H1 (cell line): ENCODE results near the gene COG3. TPM values are rescaled to one million over a fixed set of nuclear protein-coding genes. Genes with fewer than 3 reads are reported as not detected.

Source experiments
- CTCF ChIA-PET: fragments of 300-600 bp; sonication (Branson Sonifier 250); formaldehyde crosslinking; loops from one replicate; lab custom pipeline; 2021; ENCODE audit not compliant: partially characterized antibody; lab: Charles Lee
- POLR2A ChIA-PET: fragments of 300-600 bp; sonication (Branson Sonifier 250); formaldehyde crosslinking; loops from one replicate; lab custom pipeline; 2021; ENCODE audit warnings: inconsistent platforms; ENCODE audit not compliant: partially characterized antibody; lab: Charles Lee
- DNase-seq, 2 experiments: peaks; one replicate each; pipeline versions ENCODE4 v3.0.0 to v3.0.0-alpha.2; 2010 to 2022; ENCODE audit warnings: low spot score in 2 of 2, low read depth in 1 of 2, mixed read lengths in 1 of 2
- FAIRE-seq: peaks from 2 replicates; lab custom pipeline; 2011; peaks lifted over from hg19 to GRCh38; lab: Jason Lieb, UNC
- H2AFZ ChIP-seq: 2 replicates; pipeline ENCODE4 v1.8.1; 2012; ENCODE audit warnings: low read length, inconsistent platforms
- H2AK5ac ChIP-seq: 2 replicates; pipeline ENCODE4 v1.6.1; 2013; ENCODE audit warnings: low read depth, low read length
- H2BK120ac ChIP-seq: replicated peaks from 2 replicates; pipeline ENCODE3; 2013; ENCODE audit warnings: low read depth, low read length, inconsistent platforms
- H2BK12ac ChIP-seq: 2 replicates; pipeline ENCODE4 v1.6.1; 2013; ENCODE audit warnings: low read depth, low read length
- H2BK15ac ChIP-seq: 2 replicates; pipeline ENCODE4 v1.6.1; 2013; ENCODE audit warnings: low read length
- H2BK20ac ChIP-seq: 2 replicates; pipeline ENCODE4 v1.6.1; 2013; ENCODE audit warnings: low read length
- H2BK5ac ChIP-seq: 2 replicates; pipeline ENCODE4 v1.6.1; 2013; ENCODE audit warnings: low read depth, low read length
- H3K14ac ChIP-seq: 2 replicates; pipeline ENCODE4 v1.6.1; 2013; ENCODE audit warnings: inconsistent platforms; ENCODE audit not compliant: insufficient read length
- H3K18ac ChIP-seq: 2 replicates; pipeline ENCODE4 v1.6.1; 2013; ENCODE audit warnings: low read length; ENCODE audit errors: extremely low read depth
- H3K23ac ChIP-seq: 2 replicates; pipeline ENCODE4 v1.6.1; 2013; ENCODE audit warnings: inconsistent platforms; ENCODE audit not compliant: insufficient read length
- H3K23me2 ChIP-seq: 2 replicates; pipeline ENCODE4 v1.6.1; 2013; ENCODE audit warnings: low read depth, low read length
- H3K27ac ChIP-seq: 2 replicates; pipeline ENCODE4 v1.6.1; 2011; ENCODE audit warnings: low read depth, low read length, inconsistent platforms
- H3K27me3 ChIP-seq, 4 experiments: replicated peaks in 1 of 4; 1 replicate in 1 of 4; 2 replicates in 3 of 4; pipeline versions ENCODE4 v1.6.1 to v1.8.1; 2011 to 2013; ENCODE audit warnings: low read length in 3 of 4, mild to moderate bottlenecking in 3 of 4, inconsistent platforms in 2 of 4, mixed read lengths in 2 of 4, moderate library complexity in 1 of 4; ENCODE audit not compliant: control insufficient read depth in 3 of 4, insufficient read depth in 3 of 4; ENCODE audit errors: extremely low read depth in 1 of 4
- H3K36me3 ChIP-seq, 4 experiments: 2 replicates each; pipeline versions ENCODE4 v1.6.1 to v1.8.1; 2011 to 2013; ENCODE audit warnings: mild to moderate bottlenecking in 4 of 4, low read length in 3 of 4, moderate library complexity in 2 of 4, control low read depth in 1 of 4, inconsistent platforms in 1 of 4; ENCODE audit not compliant: insufficient read depth in 4 of 4, control insufficient read depth in 2 of 4
- H3K4ac ChIP-seq: replicated peaks from 2 replicates; pipeline ENCODE3; 2013; ENCODE audit warnings: low read length, low read depth, mixed read lengths, inconsistent platforms; ENCODE audit not compliant: insufficient read length
- H3K4me1 ChIP-seq, 4 experiments: replicated peaks in 1 of 4; 1 replicate in 1 of 4; 2 replicates in 3 of 4; pipeline versions ENCODE4 v1.6.1 to v1.8.1; 2011 to 2013; ENCODE audit warnings: low read length in 3 of 4, inconsistent platforms in 2 of 4, mixed read lengths in 1 of 4; ENCODE audit not compliant: insufficient read depth in 4 of 4, control insufficient read depth in 3 of 4
- H3K4me2 ChIP-seq, 2 experiments: 2 replicates each; pipeline versions ENCODE4 v1.6.1 to v1.8.1; 2011 to 2013; ENCODE audit warnings: low read depth in 2 of 2, low read length in 2 of 2, control low read depth in 1 of 2, inconsistent platforms in 1 of 2, mild to moderate bottlenecking in 1 of 2; ENCODE audit not compliant: insufficient read depth in 1 of 2
- H3K4me3 ChIP-seq, 4 experiments: fragments of 200-600, 300-600 bp in 1 of 4; sonication (generic), shearing (Covaris generic), sonication (Bioruptor Twin) in 1 of 4; 2 replicates each; pipeline versions ENCODE4 v1.5.1 to v1.8.1; 2011 to 2016; ENCODE audit warnings: low read length in 4 of 4, low read depth in 3 of 4, control low read depth in 2 of 4, inconsistent platforms in 2 of 4, mild to moderate bottlenecking in 2 of 4, mixed read lengths in 1 of 4, moderate library complexity in 1 of 4; ENCODE audit not compliant: insufficient read depth in 2 of 4; ENCODE audit errors: extremely low read depth in 1 of 4
- H3K56ac ChIP-seq: replicated peaks from 2 replicates; pipeline ENCODE3; 2013; ENCODE audit warnings: low read depth, mild to moderate bottlenecking, mixed read lengths, low read length, inconsistent platforms; ENCODE audit not compliant: insufficient read length
- H3K79me1 ChIP-seq: 2 replicates; pipeline ENCODE4 v1.6.1; 2013; ENCODE audit warnings: low read depth, low read length, control low read depth
- H3K79me2 ChIP-seq, 2 experiments: 2 replicates each; pipeline versions ENCODE4 v1.6.1 to v1.8.1; 2012 to 2013; ENCODE audit warnings: low read length in 2 of 2, mild to moderate bottlenecking in 2 of 2, inconsistent platforms in 1 of 2; ENCODE audit not compliant: insufficient read depth in 2 of 2, control insufficient read depth in 1 of 2
- H3K9ac ChIP-seq, 4 experiments: replicated peaks in 1 of 4; 1 replicate in 1 of 4; 2 replicates in 3 of 4; pipeline versions ENCODE4 v1.6.1 to v1.8.1; 2011 to 2013; ENCODE audit warnings: low read depth in 3 of 4, low read length in 3 of 4, control low read depth in 2 of 4, mild to moderate bottlenecking in 2 of 4, moderate library complexity in 2 of 4, inconsistent platforms in 1 of 4; ENCODE audit errors: extremely low read depth in 1 of 4
- H3K9me3 ChIP-seq, 2 experiments: 2 replicates each; pipeline versions ENCODE4 v1.6.1 to v1.8.1; 2012 to 2013; ENCODE audit warnings: mild to moderate bottlenecking in 2 of 2, moderate library complexity in 2 of 2, control low read depth in 1 of 2, inconsistent platforms in 1 of 2, low read depth in 1 of 2, low read length in 1 of 2, mixed read lengths in 1 of 2; ENCODE audit not compliant: insufficient read depth in 2 of 2
- H4K20me1 ChIP-seq, 2 experiments: replicated peaks in 1 of 2; 2 replicates each; pipeline versions ENCODE3 to v1.8.1; 2011 to 2013; ENCODE audit warnings: inconsistent platforms in 2 of 2, low read length in 2 of 2, mild to moderate bottlenecking in 1 of 2; ENCODE audit not compliant: insufficient read depth in 2 of 2, control insufficient read depth in 1 of 2
- H4K5ac ChIP-seq: 2 replicates; pipeline ENCODE4 v1.6.1; 2013; ENCODE audit warnings: low read length, low read depth, mixed read lengths, inconsistent platforms; ENCODE audit not compliant: insufficient read length
- H4K8ac ChIP-seq: 2 replicates; pipeline ENCODE4 v1.8.0; 2013; ENCODE audit warnings: mild to moderate bottlenecking, moderate library complexity, low read length, inconsistent platforms; ENCODE audit not compliant: insufficient read depth; ENCODE audit errors: extremely low read depth
- H4K91ac ChIP-seq: replicated peaks from 2 replicates; pipeline ENCODE3; 2013; ENCODE audit warnings: low read length, mixed read lengths, inconsistent platforms; ENCODE audit not compliant: insufficient read length
- EGR1 ChIP-seq: IDR thresholded peaks from 2 replicates; pipeline ENCODE4 v1.6.1; 2011; ENCODE audit warnings: low read depth, low read length, borderline replicate concordance
- KDM4A ChIP-seq: IDR thresholded peaks from one replicate; pipeline ENCODE4 v1.7.1; 2012; ENCODE audit warnings: low read depth, mild to moderate bottlenecking, moderate library complexity, low read length, inconsistent platforms; ENCODE audit not compliant: severe bottlenecking
- RXRA ChIP-seq: IDR thresholded peaks from 2 replicates; pipeline ENCODE4 v1.6.1; 2011; ENCODE audit warnings: low read depth, mild to moderate bottlenecking, low read length, moderate library complexity; ENCODE audit not compliant: insufficient read depth
- SIRT6 ChIP-seq: IDR thresholded peaks from one replicate; pipeline ENCODE4 v1.7.1; 2012; ENCODE audit warnings: low read length, inconsistent platforms
- WGBS, 2 experiments: shearing (Covaris generic) in 1 of 2; methylation state at CpG; one replicate each; pipeline versions ENCODE4 v1.1.6 to v1.1.7; 2013 to 2015; ENCODE audit warnings: low lambda C conversion rate in 2 of 2, mixed read lengths in 2 of 2, inconsistent platforms in 1 of 2, low coverage in 1 of 2, missing lambda C conversion rate in 1 of 2; ENCODE audit not compliant: insufficient replicate concordance in 2 of 2, insufficient coverage in 1 of 2, insufficient read length in 1 of 2; ENCODE audit errors: extremely low coverage in 1 of 2, missing lambda C conversion rate in 1 of 2; 5-methylcytosine and 5-hydroxymethylcytosine counted together
- polyA plus RNA-seq, 7 experiments: library from polyadenylated mRNA; depleted of rRNA in 3 of 7; stranded (reverse) in 5 of 7; unstranded in 2 of 7; fragments of >200 nt in 5 of 7; fragments of 200-250 nt in 2 of 7; gene quantifications; 1 replicate in 5 of 7; 2 replicates in 1 of 7; 4 replicates in 1 of 7; pipeline versions ENCODE4 v1.2.1 to v1.2.3, GENCODE V29; 2011 to 2013; ENCODE audit warnings: missing spikeins in 2 of 7, mixed read lengths in 2 of 7
- total RNA-seq: library from RNA; stranded (reverse); fragmentation: NEBNext Ultra II Directional; extraction: Animal tissue kit (Norgen Biotek cat#: 25700); gene quantifications from 2 replicates; pipeline ENCODE4 v1.2.1, GENCODE V29; 2021

COG3 gene
- total and polyA plus RNA-seq, 2 of the 8 experiments (the other 6 are each of a cell fraction or from before 2014, with no cell fraction given) = 12.7 to 13.5 TPM

GRCh38 chr13:45433381-45433790, 31.4 kb upstream of the COG3 start:
- no peak overlapping the region for H2AFZ ChIP-seq
- DNase-seq = no peak
- H3K4ac ChIP-seq = no peak overlapping the region
- H2AK5ac ChIP-seq = no peak overlapping the region
- H3K9me3 ChIP-seq = no peaks in the 10 kb centered on the region
- no peaks in the 10 kb centered on the region for H4K20me1 ChIP-seq
- H3K56ac ChIP-seq = no peak overlapping the region
- no peak overlapping the region for H3K14ac ChIP-seq
- no peak overlapping the region for H3K23ac ChIP-seq
- H2BK5ac ChIP-seq = no peak overlapping the region
- no peak overlapping the region for H2BK120ac ChIP-seq
- no peak overlapping the region for H2BK15ac ChIP-seq
- H4K8ac ChIP-seq = no peak overlapping the region; the same call in 1 of the 2 replicates
- H4K5ac ChIP-seq = no peak overlapping the region
- H4K91ac ChIP-seq = no peak overlapping the region
- no peak overlapping the region for H3K9ac ChIP-seq
- H3K36me3 ChIP-seq = no peaks in the 10 kb centered on the region
- H3K79me2 ChIP-seq = no peaks in the 10 kb centered on the region
- no peak overlapping the region for H3K4me3 ChIP-seq
- no peak overlapping the region for H3K4me2 ChIP-seq
- ChIA-PET CTCF (no interaction called here), POLR2A (interaction anchor here (0.6 kb wide), 1 partner anchor 99 kb away, joined by 3 read pairs; no protein-coding TSS in a partner anchor)
- no peak overlapping the region for H3K27ac ChIP-seq
- no peaks in the 10 kb centered on the region for H3K4me1 ChIP-seq
- 83% methylated on average over 5 of the region's 5 CpGs; no CpG with 5 or more reads in 1 of the 2 experiments for WGBS, 2 experiments
- H3K23me2 ChIP-seq = no peaks in the 10 kb centered on the region
- FAIRE-seq = no peak
- H2BK20ac ChIP-seq = no peak overlapping the region
- no peak overlapping the region for H2BK12ac ChIP-seq
- no peaks in the 10 kb centered on the region for H3K79me1 ChIP-seq
- no peak overlapping the region for H3K18ac ChIP-seq
- H3K27me3 ChIP-seq = no peaks in the 10 kb centered on the region
- TF ChIP-seq KDM4A (no peak), RXRA (no peak), EGR1 (no peak), SIRT6 (no peak)
